K562 (cell line): Measurements from ENCODE around the gene KCNS1. TPM values are rescaled to one million over a fixed set of nuclear protein-coding genes. Genes with fewer than 3 reads are reported as not detected.

ENCODE experiments used
- ATAC-seq: fragments of 200-7000 bp; cut with Tn5 transposase; 3 replicates; pipeline ENCODE4 v1.9.1; 2020; ENCODE audit warnings: moderate library complexity
- BruUV-seq: library from RNA; stranded (reverse); fragments of 400-500 nt; replicated peaks from 2 replicates; lab custom pipeline; 2021; lab: Mats Ljungman, UMichigan
- CTCF ChIA-PET: fragments of 300-600 bp; formaldehyde crosslinking; extraction: SDS; loops from one replicate; lab custom pipeline; 2021; ENCODE audit warnings: low intra/inter-chr PET ratio; lab: Yijun Ruan, JAX
- POLR2A ChIA-PET: fragments of 300-600, 350-650 bp; sonication (Branson Sonifier 250); formaldehyde crosslinking; extraction: SDS; loops from one replicate; lab custom pipeline; 2021; ENCODE audit warnings: antibody characterized with exemption, inconsistent platforms; lab: Yijun Ruan, JAX
- DNase-seq, 4 experiments: peaks; one replicate each; pipeline versions ENCODE4 v3.0.0 to v3.0.0-alpha.2; 2011 to 2018; ENCODE audit warnings: low spot score in 3 of 4, mixed read lengths in 3 of 4; ENCODE audit errors: extremely low read depth in 1 of 4
- FAIRE-seq: peaks from 2 replicates; lab custom pipeline; 2011; peaks lifted over from hg19 to GRCh38; lab: Jason Lieb, UNC
- H2AFZ ChIP-seq: 2 replicates; pipeline ENCODE4 v1.6.0; 2011; ENCODE audit warnings: low read depth, low read length, control low read depth, inconsistent platforms
- H3K27ac ChIP-seq: fragments of 200-600 bp; 3 replicates; pipeline ENCODE4 v1.8.0; 2011; ENCODE audit warnings: low read depth, mild to moderate bottlenecking, control low read depth, inconsistent platforms, low read length, moderate library complexity, mixed read lengths; ENCODE audit errors: extremely low read depth
- H3K27me3 ChIP-seq, 2 experiments: fragments of 300-600 bp in 1 of 2; 2 replicates in 1 of 2; 3 replicates in 1 of 2; pipeline versions ENCODE4 v1.6.0 to v1.8.0; 2011; ENCODE audit warnings: inconsistent platforms in 2 of 2, low read length in 2 of 2, mild to moderate bottlenecking in 1 of 2, mixed read lengths in 1 of 2, moderate library complexity in 1 of 2; ENCODE audit not compliant: control insufficient read depth in 2 of 2, insufficient read depth in 2 of 2
- H3K36me3 ChIP-seq: fragments of 300-600 bp; 3 replicates; pipeline ENCODE4 v1.8.0; 2011; ENCODE audit warnings: mild to moderate bottlenecking, low read length, inconsistent platforms; ENCODE audit not compliant: control insufficient read depth, insufficient read depth
- H3K4me1 ChIP-seq, 2 experiments: fragments of 200-600 bp in 1 of 2; replicated peaks in 1 of 2; 2 replicates in 1 of 2; 3 replicates in 1 of 2; pipeline versions ENCODE4 v1.5.1 to v1.8.0; 2011; ENCODE audit warnings: inconsistent platforms in 2 of 2, low read length in 2 of 2, mild to moderate bottlenecking in 1 of 2, mixed read lengths in 1 of 2, moderate library complexity in 1 of 2; ENCODE audit not compliant: control insufficient read depth in 2 of 2, insufficient read depth in 2 of 2
- H3K4me2 ChIP-seq: 2 replicates; pipeline ENCODE4 v1.6.1; 2011; ENCODE audit warnings: low read length, control low read depth, inconsistent platforms, mixed read lengths; ENCODE audit not compliant: insufficient read depth
- H3K4me3 ChIP-seq: fragments of 200-600 bp; sonication (generic), shearing (Covaris generic); 2 replicates; pipeline ENCODE4 v1.5.1; 2016; ENCODE audit warnings: control low read depth, inconsistent platforms
- H3K79me2 ChIP-seq: fragments of 200-600 bp; 3 replicates; pipeline ENCODE4 v1.8.0; 2011; ENCODE audit warnings: low read length, inconsistent platforms; ENCODE audit not compliant: control insufficient read depth, insufficient read depth
- H3K9ac ChIP-seq, 2 experiments: 2 replicates each; pipeline versions ENCODE4 v1.6.0 to v1.6.1; 2011; ENCODE audit warnings: low read depth in 2 of 2, low read length in 2 of 2, control low read depth in 1 of 2, inconsistent platforms in 1 of 2, mild to moderate bottlenecking in 1 of 2, mixed read lengths in 1 of 2; ENCODE audit not compliant: insufficient read depth in 1 of 2
- H3K9me1 ChIP-seq: one replicate; pipeline ENCODE4 v1.6.0; 2011; ENCODE audit warnings: inconsistent platforms, mild to moderate bottlenecking, low read length, moderate library complexity; ENCODE audit not compliant: control insufficient read depth, insufficient read depth
- H3K9me3 ChIP-seq: replicated peaks from 2 replicates; pipeline ENCODE4 v1.5.1; 2011; ENCODE audit warnings: low read depth, low read length, inconsistent platforms; ENCODE audit not compliant: control insufficient read depth, insufficient read depth
- H4K20me1 ChIP-seq: replicated peaks from 2 replicates; pipeline ENCODE4 v1.6.1; 2011; ENCODE audit warnings: low read length, inconsistent platforms, mixed read lengths; ENCODE audit not compliant: control insufficient read depth, insufficient read depth
- ARID2 ChIP-seq: fragments of 450-650 bp; IDR thresholded peaks from 2 replicates; pipeline ENCODE4 v1.6.1; 2017; ENCODE audit warnings: antibody characterized with exemption, mild to moderate bottlenecking
- CCAR2 ChIP-seq: fragments of 200-400 bp; formaldehyde crosslinking; IDR thresholded peaks from 2 replicates; pipeline ENCODE4 v1.6.1; 2017; ENCODE audit warnings: mild to moderate bottlenecking, low read depth, low read length
- CSDE1 ChIP-seq, 2 experiments: fragments of 450-650 bp; IDR thresholded peaks; 2 replicates each; pipeline ENCODE4 v1.6.1; 2016; ENCODE audit warnings: mild to moderate bottlenecking in 1 of 2
- FOXK1 ChIP-seq: sonication (generic); formaldehyde crosslinking; IDR thresholded peaks from 2 replicates; pipeline ENCODE4 v1.8.0; 2022; ENCODE audit warnings: missing genetic modification reagents, mild to moderate bottlenecking, borderline replicate concordance
- HEY1 ChIP-seq: fragments of 250-450 bp; sonication (Bioruptor Pico); IDR thresholded peaks from 2 replicates; pipeline ENCODE4 v1.5.0; 2020; ENCODE audit warnings: mild to moderate bottlenecking, moderate library complexity, borderline replicate concordance
- HMG20A ChIP-seq: fragments of 450-650 bp; formaldehyde crosslinking; conservative IDR thresholded peaks from 2 replicates; pipeline ENCODE4 v1.4.0; 2020; ENCODE audit warnings: mild to moderate bottlenecking, mixed read lengths
- HNRNPK ChIP-seq: fragments of 200-400 bp; formaldehyde crosslinking; IDR thresholded peaks from one replicate; pipeline ENCODE4 v1.6.1; 2018; ENCODE audit warnings: mild to moderate bottlenecking, low read depth, low read length; ENCODE audit not compliant: poor library complexity, severe bottlenecking
- KDM4B ChIP-seq, 2 experiments: fragments of 450-650 bp in 1 of 2; sonication (generic) in 1 of 2; IDR thresholded peaks; 2 replicates each; pipeline ENCODE4 v1.6.1; 2016 to 2017; ENCODE audit warnings: borderline replicate concordance in 2 of 2, antibody characterized with exemption in 1 of 2, low read depth in 1 of 2, mild to moderate bottlenecking in 1 of 2
- MEF2A ChIP-seq: IDR thresholded peaks from 2 replicates; pipeline ENCODE4 v1.6.1; 2011; ENCODE audit warnings: low read depth, mild to moderate bottlenecking, low read length, moderate library complexity; ENCODE audit not compliant: control insufficient read depth
- PHB2 ChIP-seq: fragments of 450-650 bp; IDR thresholded peaks from 2 replicates; pipeline ENCODE4 v1.6.1; 2017; ENCODE audit warnings: low read depth
- POLR2H ChIP-seq: IDR thresholded peaks from 2 replicates; pipeline ENCODE4 v1.6.1; 2016; ENCODE audit warnings: missing genetic modification characterization, low read depth, mild to moderate bottlenecking, control low read depth, missing compliant biosample characterization, moderate library complexity
- SFPQ ChIP-seq: fragments of 200-400 bp; formaldehyde crosslinking; IDR thresholded peaks from 2 replicates; pipeline ENCODE4 v1.6.1; 2017; ENCODE audit warnings: mild to moderate bottlenecking, low read depth, low read length, moderate library complexity
- TBL1XR1 ChIP-seq, 2 experiments: IDR thresholded peaks; 2 replicates each; pipeline ENCODE4 v1.6.1; 2012; ENCODE audit warnings: improper control_type of control experiment in 2 of 2, low read length in 2 of 2, mild to moderate bottlenecking in 1 of 2
- ZNF282 ChIP-seq: sonication (generic); formaldehyde crosslinking; IDR thresholded peaks from 2 replicates; pipeline ENCODE4 v1.8.1; 2023; ENCODE audit warnings: missing genetic modification reagents
- ZNF696 ChIP-seq: fragments of 250-450 bp; sonication (Bioruptor Pico); conservative IDR thresholded peaks from 2 replicates; pipeline ENCODE4 v1.4.0; 2020; ENCODE audit warnings: mild to moderate bottlenecking, moderate library complexity
- ZSCAN32 ChIP-seq: fragments of 450-650 bp; formaldehyde crosslinking; IDR thresholded peaks from 2 replicates; pipeline ENCODE4 v1.4.0; 2020; ENCODE audit warnings: mild to moderate bottlenecking, moderate library complexity
- WGBS: fragments of 100-300 bp; shearing (Covaris generic); methylation state at CpG from one replicate; pipeline ENCODE4 v1.1.6; 2016; ENCODE audit warnings: low coverage, mixed read lengths; ENCODE audit not compliant: insufficient coverage; ENCODE audit errors: missing lambda C conversion rate; 5-methylcytosine and 5-hydroxymethylcytosine counted together
- in situ Hi-C: fragments of 300-500 bp; cut with MboI; formaldehyde crosslinking; loops from 4 replicates; pipeline ENCODE4 v1.15.0; 2018; ENCODE audit warnings: inconsistent platforms, mixed read lengths
- intact Hi-C: fragments of 100-400 bp; cut with micrococcal nuclease; formaldehyde crosslinking; loops from 2 replicates; pipeline ENCODE4 v1.14.2; 2022
- polyA plus RNA-seq, 8 experiments: library from polyadenylated mRNA; depleted of rRNA in 4 of 8; stranded (reverse) in 5 of 8; unstranded in 3 of 8; fragments of >200 nt; fragmentation: Nextera tagmentation in 2 of 8; fragmentation: Illumina TruSeq in 1 of 8; extraction: Ambion mirVana in 2 of 8; extraction: Trizol in 1 of 8; gene quantifications; 2 replicates each; pipeline versions ENCODE4 v1.2.1 to v1.2.3, GENCODE V29; 2011 to 2014; ENCODE audit warnings: inconsistent platforms in 1 of 8, missing spikeins in 1 of 8
- total RNA-seq, 7 experiments: library from RNA; depleted of rRNA in 6 of 7; stranded (reverse); fragments of >200 nt in 6 of 7; fragmentation: Illumina TruSeq in 2 of 7; extraction: Trizol in 2 of 7; gene quantifications; 2 replicates each; pipeline versions ENCODE4 v1.2.1 to v1.2.3, GENCODE V29; 2011 to 2021; ENCODE audit warnings: low replicate concordance in 1 of 7
- TF ChIP-seq, protein P1 (sequence below): fragments of 450-650 bp; formaldehyde crosslinking; IDR thresholded peaks from 2 replicates; pipeline ENCODE4 v1.4.0; 2020; ENCODE audit warnings: mild to moderate bottlenecking

KCNS1 gene
- total and polyA plus RNA-seq, 9 of the 15 experiments (the other 6 are each of a cell fraction or from before 2014, with no cell fraction given): not detected

DNA sequence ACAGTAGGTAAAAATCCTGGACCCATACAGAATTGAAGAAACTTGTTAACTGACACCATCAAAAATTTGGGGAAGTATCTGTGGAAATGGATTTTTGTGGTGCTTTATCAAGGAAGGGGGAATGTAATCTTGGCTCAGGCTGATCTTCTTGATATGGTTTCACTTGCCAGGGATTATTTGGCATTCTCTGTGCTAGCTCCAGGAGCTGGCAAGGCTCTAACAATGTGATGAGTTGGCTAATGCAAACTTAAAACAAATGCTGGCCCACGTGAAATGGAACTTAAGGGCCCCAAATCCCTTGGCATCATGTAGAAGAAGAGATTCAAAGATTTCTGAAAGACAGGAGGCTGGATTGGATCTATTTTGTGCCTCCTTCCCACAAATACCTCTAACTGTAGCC, 13.1 kb downstream of the KCNS1 start:
- Histone ChIP-seq H3K36me3 (no peaks in the 10 kb centered on the region), H4K20me1 (no peaks in the 10 kb centered on the region), H3K9me1 (no peaks in the 10 kb centered on the region), H3K79me2 (no peaks in the 10 kb centered on the region), H3K27ac (no peak overlapping the region), H3K4me2 (no peak overlapping the region), H3K4me1 (no peaks in the 10 kb centered on the region), H2AFZ (no peak overlapping the region), H3K27me3 (no peaks in the 10 kb centered on the region), H3K4me3 (no peak overlapping the region), H3K9me3 (no peaks in the 10 kb centered on the region), H3K9ac (no peak overlapping the region)
- ChIA-PET CTCF (no interaction called here), POLR2A (interaction anchor here (1.4 kb wide), 1 partner anchor 10 kb away, joined by 3 read pairs; no protein-coding TSS in a partner anchor)
- ATAC-seq (no peak), FAIRE-seq (no peak), DNase-seq (no peak)
- no TSS peak for BruUV-seq
- intact Hi-C loops (no loop called here), in situ Hi-C loops (no loop called here)
- no peak for TF ChIP-seq ARID2
- no peak for TF ChIP-seq KDM4B (IDR thresholded peaks at IDR 0.05; ENCODE audit: borderline replicate concordance in 2 of 2, low read depth in 1 of 2)
- TF ChIP-seq CSDE1 (IDR thresholded peaks at IDR 0.05): no peak
- no peak for TF ChIP-seq PHB2
- TF ChIP-seq HNRNPK: no peak
- no peak for TF ChIP-seq ZNF696 (CRISPR knock-in tag)
- no peak for TF ChIP-seq SFPQ
- TF ChIP-seq MEF2A: no peak
- no peak for TF ChIP-seq CCAR2
- no peak for TF ChIP-seq HEY1 (CRISPR knock-in tag)
- TF ChIP-seq TBL1XR1 (IDR thresholded peaks at IDR 0.05; ENCODE audit: low read length in 2 of 2): no peak
- TF ChIP-seq ZNF282 (CRISPR knock-in tag): no peak
- TF ChIP-seq HMG20A: no peak
- no peak for TF ChIP-seq ZSCAN32 (CRISPR knock-in tag)
- no peak for TF ChIP-seq FOXK1
- TF ChIP-seq, protein P1, sequence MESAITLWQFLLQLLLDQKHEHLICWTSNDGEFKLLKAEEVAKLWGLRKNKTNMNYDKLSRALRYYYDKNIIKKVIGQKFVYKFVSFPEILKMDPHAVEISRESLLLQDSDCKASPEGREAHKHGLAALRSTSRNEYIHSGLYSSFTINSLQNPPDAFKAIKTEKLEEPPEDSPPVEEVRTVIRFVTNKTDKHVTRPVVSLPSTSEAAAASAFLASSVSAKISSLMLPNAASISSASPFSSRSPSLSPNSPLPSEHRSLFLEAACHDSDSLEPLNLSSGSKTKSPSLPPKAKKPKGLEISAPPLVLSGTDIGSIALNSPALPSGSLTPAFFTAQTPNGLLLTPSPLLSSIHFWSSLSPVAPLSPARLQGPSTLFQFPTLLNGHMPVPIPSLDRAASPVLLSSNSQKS (CRISPR knock-in tag): no peak
- no peak for TF ChIP-seq POLR2H
- WGBS: 46% methylated on average over 1 of the region's 1 CpG
